Bone marrow (tissue), 2 donors: Measurements from ENCODE around the gene SLC25A5.
A peak's percentile ranks its signal among the peaks of the same experiment; 100 is the strongest.
"Not testable (repeated sequence)": the region's sequence is repeated elsewhere in the genome, so short reads cannot be mapped to it uniquely, and the experiment has no call there.

Experiments used
- DNase-seq, 2 donors: peaks; one replicate each; lab custom pipeline; 2025; lab: John Stamatoyannopoulos, UW

SLC25A5 gene

GRCh38 chrX:119467842-119468550 lies at the start of gene SLC25A5:
SLC25A5 (plus strand) TSS chrX:119468444; CDS start chrX:119468516, 72 bp downstream.
- DNase-seq, result peak; percentile 47 to 64

GRCh38 chrX:119419146-119419545 lies 49.1 kb upstream of the SLC25A5 start:
- DNase-seq, result no peak

DNA sequence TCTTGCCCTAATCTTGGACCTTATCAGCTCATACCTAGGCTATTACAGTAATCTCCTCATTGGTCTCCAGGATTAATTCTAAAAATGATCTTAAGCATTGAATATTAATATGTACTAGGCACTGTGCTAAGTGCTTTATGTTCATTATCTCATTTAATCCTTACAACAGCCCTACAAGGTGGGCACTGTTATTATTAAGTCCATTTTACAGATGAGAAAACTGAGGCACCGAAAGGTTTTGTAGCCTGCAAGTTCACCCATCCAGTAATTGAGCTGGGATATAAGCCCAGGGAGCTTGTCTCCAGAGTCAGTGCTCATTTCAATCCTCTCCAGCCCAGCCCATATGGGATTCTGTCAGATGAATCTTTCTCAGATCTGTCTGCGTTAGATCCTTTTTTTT lies 48.3 kb upstream of the SLC25A5 start:
- DNase-seq, result no peak

- no peak for DNase-seq
Observed at GRCh38 chrX:119421016-119421705, 47.1 kb upstream of the SLC25A5 start.

DNA sequence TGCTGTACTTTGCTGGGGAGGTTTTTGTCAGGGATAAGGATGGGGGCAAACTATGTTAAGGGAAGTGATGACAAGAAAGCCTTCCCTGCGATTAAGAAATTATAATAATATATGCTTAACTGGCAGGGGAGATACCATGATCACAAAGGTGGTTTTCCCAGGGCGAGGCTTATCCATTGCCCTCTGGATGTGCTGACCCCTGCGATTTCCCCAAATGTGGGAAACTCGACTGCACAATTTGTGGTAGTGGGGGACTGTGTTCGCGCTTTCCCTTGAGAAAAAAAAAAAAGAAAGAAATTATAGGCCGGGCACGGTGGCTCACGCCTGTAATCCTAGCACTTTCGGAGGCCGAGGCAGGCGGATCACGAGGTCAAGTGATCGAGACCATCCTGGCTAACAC lies 44.6 kb upstream of the SLC25A5 start:
- DNase-seq, result no peak

DNA sequence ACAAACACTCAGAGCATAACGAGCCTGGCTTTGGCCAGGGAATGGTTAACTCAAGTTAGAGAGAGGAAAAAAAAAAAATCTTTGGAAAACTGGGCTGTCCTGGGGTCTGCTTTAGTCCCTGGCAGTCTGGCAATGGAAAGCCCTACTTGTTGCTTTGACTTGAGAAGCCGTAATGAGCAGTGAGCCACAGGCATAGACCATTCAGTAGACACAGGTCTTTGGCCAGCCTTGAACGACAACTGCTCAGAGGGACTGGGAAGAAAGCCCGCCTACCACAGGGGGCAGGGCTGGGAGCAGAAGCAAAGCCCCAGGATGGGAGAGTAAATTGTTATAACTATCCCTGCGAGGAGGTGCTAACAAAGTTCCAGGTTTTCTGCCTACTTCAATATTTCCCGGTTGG lies 43.2 kb upstream of the SLC25A5 start:
- no peak for DNase-seq

DNA sequence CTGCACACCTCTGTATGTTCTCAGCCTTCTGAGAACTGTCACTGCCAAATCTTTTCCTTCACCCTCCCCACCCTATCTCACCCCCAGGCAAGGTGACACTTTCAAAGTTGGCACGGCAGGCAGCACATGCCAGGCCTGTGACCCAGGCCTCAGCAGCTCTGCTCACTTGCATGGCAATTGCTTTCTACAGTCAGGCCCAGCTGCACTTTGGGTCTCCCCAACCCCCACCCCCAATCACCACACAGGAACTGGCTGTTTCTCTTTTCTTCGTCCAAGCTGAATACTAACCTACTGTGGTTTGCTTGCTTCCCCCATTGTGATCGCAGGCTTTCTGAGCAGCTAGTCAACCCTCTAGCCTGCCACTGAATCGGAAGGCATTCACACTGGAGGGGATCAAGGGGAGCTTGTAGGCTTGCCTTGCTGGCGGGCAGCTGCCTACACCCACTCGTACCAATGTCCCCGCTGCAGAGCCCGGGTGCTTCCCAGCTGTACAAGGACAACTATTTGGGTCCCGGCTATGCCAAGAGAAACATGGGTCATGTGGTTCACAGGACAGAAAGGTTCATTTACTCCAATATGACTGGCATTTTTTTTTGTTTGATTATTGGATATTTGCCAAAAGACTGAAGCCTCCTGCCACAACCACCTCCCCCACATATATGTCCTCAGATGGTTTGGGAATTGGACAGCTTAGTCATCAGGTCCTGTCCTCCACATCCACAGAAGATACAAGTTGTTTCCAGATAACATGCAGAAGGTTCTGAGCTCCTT lies 41.0 kb upstream of the SLC25A5 start:
- DNase-seq, result peak in 1 of 2 donors; percentile 69

- no peak for DNase-seq
Observed at GRCh38 chrX:119427795-119428185, 40.5 kb upstream of the SLC25A5 start.

- DNase-seq, result no peak
Observed at GRCh38 chrX:119429471-119429870, 38.8 kb upstream of the SLC25A5 start.

DNA sequence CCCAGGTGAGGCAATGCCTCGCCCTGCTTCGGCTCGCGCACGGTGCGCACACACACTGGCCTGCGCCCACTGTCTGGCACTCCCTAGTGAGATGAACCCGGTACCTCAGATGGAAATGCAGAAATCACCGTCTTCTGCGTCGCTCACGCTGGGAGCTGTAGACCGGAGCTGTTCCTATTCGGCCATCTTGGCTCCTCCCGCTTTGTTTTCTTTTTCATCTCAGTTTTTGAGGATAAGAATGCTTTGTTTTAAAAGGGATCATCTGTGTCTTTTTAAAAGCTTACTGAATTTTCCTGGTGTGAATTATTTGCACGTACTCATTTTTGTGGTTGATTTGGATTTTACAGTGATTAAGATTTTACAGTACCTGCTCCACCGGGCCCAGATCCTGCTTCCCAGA lies 26.9 kb upstream of the SLC25A5 start:
- DNase-seq, result not testable (repeated sequence)

- DNase-seq, result peak in 1 of 2 donors; percentile 16
Observed at GRCh38 chrX:119442286-119442685, 26.0 kb upstream of the SLC25A5 start.

DNA sequence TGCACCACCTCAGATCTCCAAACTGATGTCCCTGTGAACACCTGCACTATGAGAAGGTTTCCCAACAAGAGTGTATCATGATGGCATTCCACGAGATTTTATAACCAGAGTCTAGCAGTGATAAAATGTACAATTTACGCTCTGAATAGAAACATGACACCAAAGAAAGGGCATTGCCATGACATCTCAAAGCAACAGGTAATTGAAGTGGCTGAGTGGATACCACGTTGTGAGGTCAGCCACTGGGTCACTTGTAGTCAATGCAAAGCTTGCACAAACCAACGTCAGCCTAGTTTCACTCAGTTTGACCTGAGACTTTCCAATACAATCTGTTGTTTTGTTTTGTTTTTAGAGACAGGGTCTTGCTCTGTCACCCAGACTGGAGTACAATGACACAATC lies 15.0 kb upstream of the SLC25A5 start:
- DNase-seq, result no peak

- DNase-seq, result no peak
Observed at GRCh38 chrX:119455264-119455663, 13.0 kb upstream of the SLC25A5 start.

DNA sequence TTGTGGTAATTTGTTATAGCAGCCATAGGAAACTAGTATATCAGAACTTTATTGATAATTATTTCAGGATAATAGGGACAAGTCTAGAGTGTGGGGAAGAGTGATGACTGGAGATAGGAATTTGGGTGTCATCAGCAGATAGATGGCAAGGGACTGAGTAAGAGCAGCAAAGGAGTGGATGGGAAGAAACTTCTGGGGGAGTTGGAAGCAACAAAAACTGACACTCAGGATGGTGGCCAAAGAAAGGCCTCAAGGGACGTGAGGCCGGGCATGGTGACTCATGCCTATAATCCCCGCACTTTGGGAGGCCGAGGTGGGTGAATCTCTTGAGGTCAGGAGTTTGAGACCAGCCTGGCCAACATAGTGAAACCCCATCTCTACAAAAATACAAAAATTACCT lies 9.1 kb upstream of the SLC25A5 start:
- DNase-seq, result no peak

DNA sequence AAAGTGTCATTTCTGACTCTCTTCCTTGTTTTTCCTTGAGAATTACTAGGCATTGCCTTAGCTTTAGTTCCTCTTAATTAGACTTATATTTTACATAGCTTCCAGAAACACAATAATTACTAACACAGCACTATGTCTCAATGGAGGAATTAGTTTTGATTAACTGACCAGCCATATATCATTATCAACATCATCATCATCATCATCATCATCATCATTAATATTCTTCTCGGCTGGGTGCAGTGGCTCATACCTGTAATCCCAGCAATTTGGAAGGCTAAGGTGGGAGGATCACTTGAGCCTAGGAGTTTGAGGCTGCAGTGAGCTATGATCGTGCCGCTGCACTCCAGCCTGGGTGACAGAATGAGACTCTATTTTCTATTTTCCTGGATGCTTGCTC lies 2.7 kb upstream of the SLC25A5 start:
- no peak for DNase-seq

DNA sequence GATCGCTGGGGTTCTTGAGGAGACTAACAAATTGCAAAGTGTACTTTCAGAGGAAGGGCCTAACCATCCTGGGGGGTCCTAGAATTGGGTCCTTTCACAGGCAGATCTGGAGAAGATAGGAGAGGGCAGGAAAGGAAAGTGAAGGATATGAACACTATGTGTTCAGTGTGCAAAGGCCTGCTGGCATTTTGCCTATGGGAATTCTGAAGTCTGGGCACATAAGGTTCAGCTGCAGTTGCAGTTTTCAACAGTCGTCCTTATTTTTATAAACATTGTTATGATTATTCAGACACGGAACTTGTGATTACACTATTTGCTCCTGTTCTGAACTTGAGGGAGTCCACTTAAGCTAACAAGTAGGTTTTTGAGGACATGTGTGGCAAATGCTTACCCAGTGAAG lies 1.3 kb upstream of the SLC25A5 start:
- no peak for DNase-seq

DNA sequence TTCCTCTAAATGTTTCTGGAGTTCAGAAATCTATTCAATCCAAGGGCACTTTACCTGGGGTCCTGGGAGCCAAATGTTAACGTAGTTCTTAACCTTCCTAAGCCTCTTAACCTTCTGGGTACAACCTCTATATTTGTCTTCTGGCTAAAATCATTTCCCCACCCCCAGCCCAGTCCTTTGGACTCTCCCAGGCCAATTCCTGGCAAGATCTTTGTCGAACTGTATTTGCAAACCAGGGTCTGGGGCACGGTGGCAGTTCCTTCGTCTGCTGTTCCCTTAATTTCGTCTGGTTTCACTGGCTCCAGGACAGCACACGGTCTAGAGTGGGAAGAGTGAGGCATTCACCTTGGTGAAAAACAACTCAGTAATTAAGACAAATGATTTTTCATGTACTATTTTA lies 811 bp upstream of the SLC25A5 start:
- DNase-seq, result no peak

- peak; percentile 53 to 64 for DNase-seq
Observed at GRCh38 chrX:119468551-119469312, 488 bp downstream of the SLC25A5 start.

- no peak for DNase-seq
Observed at GRCh38 chrX:119469313-119469635, 1.0 kb downstream of the SLC25A5 start.

GRCh38 chrX:119474615-119475388 lies 6.6 kb downstream of the SLC25A5 start:
- DNase-seq, result no peak

DNA sequence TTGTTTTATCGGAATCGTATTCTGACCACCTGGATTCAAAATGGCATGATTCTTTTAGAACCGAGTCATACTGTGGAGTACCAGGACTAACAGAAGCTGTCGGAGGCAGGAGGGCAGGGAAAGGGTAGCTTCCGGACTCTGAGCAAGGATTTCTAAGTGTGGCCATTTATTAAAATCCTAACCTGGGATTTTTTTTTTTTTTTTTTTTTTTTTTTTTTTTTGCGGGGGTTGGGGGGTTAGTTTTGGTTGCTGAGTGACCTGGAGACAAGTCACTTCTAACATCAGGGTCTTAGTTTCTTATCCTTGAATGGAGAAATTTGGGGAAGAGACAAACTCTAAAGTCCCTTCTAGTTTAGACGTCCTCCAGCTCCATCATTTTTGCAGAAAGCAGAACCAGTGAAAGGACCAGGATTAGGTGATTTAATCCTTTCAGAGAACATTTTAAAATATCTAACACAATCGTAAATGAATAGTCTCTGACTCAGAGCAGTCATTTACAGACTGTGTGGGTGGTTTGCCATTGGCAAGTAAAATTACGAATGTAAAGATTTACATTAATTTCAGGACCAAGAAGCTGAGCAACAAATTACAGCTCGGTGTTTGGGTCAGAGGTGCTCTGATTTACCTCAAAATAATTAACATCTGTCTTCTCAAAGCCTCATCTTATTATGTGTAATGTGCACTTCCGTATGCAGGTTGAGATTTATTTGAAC lies 7.3 kb downstream of the SLC25A5 start:
- DNase-seq, result no peak
